Stimulated activated CD4-positive, alpha-beta T cell treated with anti-CD3 and anti-CD28 coated beads, Interleukin-15, amount 100 ng/mL, for 1 hour (primary cell): ENCODE results near the gene ANKRD50.

Source experiments
- DNase-seq, 2 donors: peaks; one replicate each; pipeline ENCODE4 v3.0.0-alpha.2; 2020; ENCODE audit warnings: low read depth in 1 of 2, low spot score in 1 of 2

ANKRD50 gene

DNA sequence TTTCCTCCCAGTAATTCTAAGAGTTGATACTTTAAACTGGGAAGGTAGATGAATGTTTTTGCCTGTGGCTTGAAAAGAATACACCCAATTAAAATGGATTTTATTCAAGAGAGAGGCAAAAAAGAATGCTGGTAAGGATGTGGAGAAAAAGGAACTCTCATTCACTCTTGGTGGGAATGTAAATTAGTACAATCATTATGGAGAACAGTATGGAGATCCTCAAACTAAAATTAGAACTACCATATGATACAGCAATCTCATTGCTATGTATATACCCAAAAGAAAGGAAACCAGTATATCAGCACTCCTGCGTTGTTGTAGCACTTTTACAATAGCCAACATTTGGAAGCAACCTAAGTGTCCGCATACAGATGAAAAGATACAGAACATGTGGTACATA, 75.2 kb downstream of the ANKRD50 start:
- DNase-seq: no peak

DNA sequence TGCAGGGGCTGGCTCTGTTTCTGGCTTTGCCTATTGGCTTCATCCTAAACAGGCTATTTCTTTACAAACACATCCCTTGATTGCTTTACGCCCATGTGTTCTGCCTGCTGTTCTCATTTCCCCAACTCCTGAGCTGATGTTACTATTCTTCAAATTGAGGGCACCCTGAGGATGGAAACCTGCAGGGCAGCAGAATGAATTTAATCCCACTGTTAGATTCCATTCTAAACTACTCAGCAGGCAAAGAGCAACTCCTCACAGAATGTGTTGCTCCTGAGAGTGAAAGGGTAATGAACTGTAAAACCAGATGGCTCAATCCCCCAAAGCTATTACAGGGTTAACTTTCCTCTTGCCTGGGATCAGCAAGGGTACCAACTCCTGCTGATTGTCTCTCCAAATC, 75.7 kb downstream of the ANKRD50 start:
- DNase-seq: no peak

DNA sequence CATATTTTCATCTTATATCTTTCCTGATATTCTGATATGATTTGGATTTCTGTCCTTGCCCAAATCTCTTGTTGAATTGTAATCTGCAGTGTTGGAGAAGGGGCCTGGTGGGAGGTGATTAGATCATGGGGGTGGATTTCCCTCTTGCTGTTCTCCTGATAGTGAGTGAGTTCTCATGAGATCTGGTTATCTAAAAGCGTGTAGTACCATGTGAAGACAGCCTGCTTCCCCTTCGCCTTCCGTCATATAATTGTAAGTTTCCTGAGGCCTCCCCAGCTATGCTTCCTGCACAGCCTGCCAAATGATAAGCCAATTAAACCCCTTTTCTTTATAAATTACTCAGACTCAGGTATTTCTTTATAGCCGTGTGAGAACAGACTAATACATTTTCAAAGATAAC, 77.2 kb downstream of the ANKRD50 start:
- DNase-seq: no peak

DNA sequence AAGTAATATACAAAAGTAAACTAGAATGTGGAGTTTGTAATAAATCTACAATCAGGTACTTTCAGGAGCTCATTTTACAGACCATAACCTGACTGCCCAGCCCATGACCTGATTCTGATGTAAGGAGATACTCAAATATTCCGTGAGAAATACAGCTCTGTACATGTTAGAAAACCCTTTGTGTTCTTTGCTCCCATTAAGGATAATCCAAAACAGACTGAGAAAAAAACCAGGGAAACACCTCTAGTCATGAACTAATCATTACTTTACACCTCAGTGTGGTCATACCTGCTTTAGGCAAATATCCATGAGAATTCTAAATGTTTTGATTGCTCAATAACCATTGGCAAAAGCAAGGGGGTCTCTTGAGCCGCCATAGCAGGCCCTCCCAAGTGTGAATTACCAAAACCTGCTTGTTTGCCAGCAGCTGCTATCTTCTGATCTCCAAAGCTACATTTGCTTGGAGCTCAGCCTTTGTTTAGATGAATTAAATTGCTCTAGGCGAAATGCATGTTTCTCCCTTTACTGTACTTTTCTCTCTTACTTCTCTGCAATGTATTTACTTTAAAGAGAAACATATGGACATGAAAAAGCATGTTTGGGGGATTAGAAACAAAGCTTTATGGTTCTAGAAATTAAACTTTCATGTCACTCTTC, 79.1 kb downstream of the ANKRD50 start:
- no peak for DNase-seq

DNA sequence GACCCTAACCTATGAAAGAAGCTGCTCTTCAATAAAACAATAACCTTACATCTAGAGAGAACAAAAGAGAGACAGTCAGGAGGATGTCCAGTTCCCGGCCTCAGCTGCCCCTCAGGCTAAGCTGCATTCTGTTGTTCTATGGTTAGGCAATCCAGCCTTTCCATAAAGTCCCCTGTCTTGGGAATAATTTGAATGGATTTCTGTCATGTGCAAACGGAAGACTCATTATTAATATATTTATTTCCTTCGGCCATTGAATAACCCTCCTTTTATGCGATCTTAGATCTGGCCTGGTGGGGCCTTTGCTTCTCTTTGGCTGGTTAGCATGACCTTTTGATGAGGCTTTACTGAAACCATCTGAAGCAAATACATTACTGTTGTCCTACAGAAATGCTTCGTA, 80.1 kb downstream of the ANKRD50 start:
- no peak for DNase-seq

DNA sequence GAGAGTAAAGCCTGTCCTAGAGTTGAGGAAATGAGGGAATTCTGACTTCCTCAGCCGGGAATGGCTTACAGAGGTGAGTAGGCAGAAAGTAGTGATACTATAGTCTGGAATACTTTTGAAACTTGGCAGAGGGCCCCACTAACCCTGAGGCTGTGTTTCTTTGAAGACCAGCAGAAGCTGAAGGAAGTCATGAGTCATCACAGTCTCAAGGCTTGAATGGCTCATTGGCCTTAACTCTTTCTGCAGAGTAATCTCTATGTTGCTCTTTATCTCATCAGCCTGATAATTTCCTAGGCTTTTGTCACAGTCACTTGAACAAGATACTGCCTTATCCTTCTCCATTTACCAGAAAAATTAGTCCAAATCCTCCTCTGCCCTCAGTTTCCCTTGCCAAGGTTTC, 80.8 kb downstream of the ANKRD50 start:
- DNase-seq: no peak

DNA sequence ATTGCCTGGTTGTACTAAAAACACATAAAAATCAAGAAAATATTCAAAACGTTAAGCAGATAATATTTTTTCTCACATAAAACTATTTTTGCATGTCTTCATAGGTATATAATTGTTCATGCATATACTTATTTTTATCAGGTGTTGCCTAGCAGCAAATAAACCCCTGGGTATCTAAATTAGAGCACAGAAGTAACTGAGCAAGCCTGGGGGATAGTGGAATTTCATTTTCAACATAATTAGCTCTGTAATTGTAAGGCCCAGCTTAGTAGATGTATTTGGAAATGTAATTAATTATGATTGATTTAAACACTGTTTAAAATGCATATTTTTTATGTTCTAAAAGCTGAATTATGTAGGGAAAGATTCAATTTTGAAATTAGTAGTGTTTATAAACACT, 82.9 kb downstream of the ANKRD50 start:
- DNase-seq: no peak
